Pancreas (tissue), 10 donors: ENCODE data around the gene LRRC3B. TPM values are rescaled to one million over a fixed set of nuclear protein-coding genes. Genes with fewer than 3 reads are reported as not detected.
A peak's percentile ranks its signal among the peaks of the same experiment; 100 is the strongest.

Source experiments
- ATAC-seq, 4 donors: fragments of 200-7000 bp; cut with Tn5 transposase; one replicate each; pipeline versions ENCODE4 v1.8.0 to v1.9.1; 2020; ENCODE audit warnings: mild to moderate bottlenecking in 4 of 4, moderate library complexity in 4 of 4
- DNase-seq, 6 donors: peaks; one replicate each; pipeline ENCODE4 v3.0.0-alpha.2; 2020
- FAIRE-seq: peaks from 2 replicates; lab custom pipeline; 2012; peaks lifted over from hg19 to GRCh38; lab: Jason Lieb, UNC
- H3K27ac ChIP-seq, 4 donors: fragments of 200-600 bp; sonication (generic); 1 replicate in 3 of 4; 2 replicates in 1 of 4; pipeline versions ENCODE4 v1.5.0 to v1.8.0; 2020
- H3K27me3 ChIP-seq, 4 donors: fragments of 200-600 bp; one replicate each; pipeline ENCODE4 v1.8.0; 2021
- H3K36me3 ChIP-seq, 3 donors: fragments of 200-600 bp; sonication (generic) in 1 of 3; one replicate each; pipeline versions ENCODE4 v1.5.0 to v1.8.0; 2020 to 2021
- H3K4me1 ChIP-seq, 3 donors: fragments of 200-600 bp; one replicate each; pipeline ENCODE4 v1.8.0; 2021
- H3K4me3 ChIP-seq, 4 donors: fragments of 200-600 bp; sonication (generic) in 2 of 4; one replicate each; pipeline versions ENCODE4 v1.5.0 to v1.8.0; 2020 to 2021
- H3K9me3 ChIP-seq, 4 donors: fragments of 200-600 bp; one replicate each; pipeline ENCODE4 v1.8.0; 2021
- WGBS, 2 donors: extraction: QIAGEN DNeasy Blood & Tissue Kit; methylation state at CpG; one replicate each; pipeline ENCODE4 v1.1.7; 2013; 5-methylcytosine and 5-hydroxymethylcytosine counted together
- intact Hi-C, 3 donors: fragments of 100-400 bp; cut with DNase I; formaldehyde crosslinking; loops; one replicate each; pipeline versions ENCODE4 v1.11.1 to v1.14.2; 2022
- polyA plus RNA-seq, 2 donors: library from polyadenylated mRNA; stranded (reverse); fragments of 200-250 nt; gene quantifications; one replicate each; pipeline ENCODE4 v1.2.3, GENCODE V29; 2013
- total RNA-seq, 6 donors: library from RNA; stranded (reverse); fragmentation: NEBNext Ultra II Directional in 4 of 6; extraction: Animal tissue kit (Norgen Biotek cat#: 25700) in 4 of 6; gene quantifications; one replicate each; pipeline versions ENCODE4 v1.2.1 to v1.2.4, GENCODE V29; 2021 to 2023
- TF ChIP-seq, protein P1 (sequence below), 4 donors: fragments of 200-600 bp; sonication (generic) in 3 of 4; IDR thresholded peaks; one replicate each; pipeline versions ENCODE4 v1.5.0 to v1.8.0; 2021; ENCODE audit warnings: antibody characterized with exemption in 4 of 4
- donor health status: healthy with polysubstance abuse.
- donor health status: DM: no; HTN: no; CAD: no; lungs with moderate emphysema.
- donor health status: DM: no; HTN: no; CAD: no.
- donor health status: control.
- donor health status: control.
- donor health status: Bipolar disorder and iron deficiency.
- donor health status: DM: yes; HTN: yes; CAD: no.
- donor health status: DM: no; HTN: no; CAD: no.
- donor health status: DM: no; HTN: no; CAD: no.
- donor health status: DM: yes; HTN: yes; CAD: no.

LRRC3B gene
- total RNA-seq (under 1 TPM in 1 of 6 donors, not detected in 5; 0.09 TPM), polyA plus RNA-seq (not detected)

GRCh38 chr3:26622621-26623418 is at the start of gene LRRC3B:
LRRC3B (plus strand) TSS chr3:26622772; CDS start chr3:26709673, 86,901 bp downstream.
- Histone ChIP-seq H3K27ac (no peak within 1 kb of the TSS), H3K36me3 (no peaks in the 10 kb centered on the region), H3K4me1 (no peaks in the 10 kb centered on the region), H3K27me3 (peaks cover 0 to 19% (median 2%) of the 10 kb centered on the region in 4 donors), H3K4me3 (peak within 1 kb of the TSS in 2 of 4 donors; percentile 14 to 28), H3K9me3 (no peaks in the 10 kb centered on the region)
- FAIRE-seq (no peak), ATAC-seq (peak in 2 of 4 donors; percentile 15 to 16), DNase-seq (peak in 2 of 6 donors; percentile 59 to 63)
- 0 to 1% methylated on average over 68 to 72 of the region's 72 CpGs for WGBS, 2 donors
- intact Hi-C loops, result no loop called here
- TF ChIP-seq, protein P1, sequence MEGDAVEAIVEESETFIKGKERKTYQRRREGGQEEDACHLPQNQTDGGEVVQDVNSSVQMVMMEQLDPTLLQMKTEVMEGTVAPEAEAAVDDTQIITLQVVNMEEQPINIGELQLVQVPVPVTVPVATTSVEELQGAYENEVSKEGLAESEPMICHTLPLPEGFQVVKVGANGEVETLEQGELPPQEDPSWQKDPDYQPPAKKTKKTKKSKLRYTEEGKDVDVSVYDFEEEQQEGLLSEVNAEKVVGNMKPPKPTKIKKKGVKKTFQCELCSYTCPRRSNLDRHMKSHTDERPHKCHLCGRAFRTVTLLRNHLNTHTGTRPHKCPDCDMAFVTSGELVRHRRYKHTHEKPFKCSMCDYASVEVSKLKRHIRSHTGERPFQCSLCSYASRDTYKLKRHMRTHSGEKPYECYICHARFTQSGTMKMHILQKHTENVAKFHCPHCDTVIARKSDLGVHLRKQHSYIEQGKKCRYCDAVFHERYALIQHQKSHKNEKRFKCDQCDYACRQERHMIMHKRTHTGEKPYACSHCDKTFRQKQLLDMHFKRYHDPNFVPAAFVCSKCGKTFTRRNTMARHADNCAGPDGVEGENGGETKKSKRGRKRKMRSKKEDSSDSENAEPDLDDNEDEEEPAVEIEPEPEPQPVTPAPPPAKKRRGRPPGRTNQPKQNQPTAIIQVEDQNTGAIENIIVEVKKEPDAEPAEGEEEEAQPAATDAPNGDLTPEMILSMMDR (IDR thresholded peaks at IDR 0.05), result no peak

- DNase-seq (no peak), FAIRE-seq (no peak), ATAC-seq (no peak)
- no peaks in the 10 kb centered on the region for H3K4me1 ChIP-seq
- no peak overlapping the region for H3K27ac ChIP-seq
- TF ChIP-seq, protein P1 (IDR thresholded peaks at IDR 0.05), result no peak
- no peaks in the 10 kb centered on the region for H3K27me3 ChIP-seq
- intact Hi-C loops, result no loop called here
- H3K36me3 ChIP-seq, result no peaks in the 10 kb centered on the region
- H3K9me3 ChIP-seq, result no peaks in the 10 kb centered on the region
- no peak overlapping the region for H3K4me3 ChIP-seq
Observed at GRCh38 chr3:26574766-26575165, 47.8 kb upstream of the LRRC3B start.

- TF ChIP-seq, protein P1 (IDR thresholded peaks at IDR 0.05), result no peak
- Histone ChIP-seq H3K36me3 (no peaks in the 10 kb centered on the region), H3K27ac (no peak overlapping the region), H3K4me1 (no peaks in the 10 kb centered on the region), H3K27me3 (no peaks in the 10 kb centered on the region), H3K9me3 (no peaks in the 10 kb centered on the region), H3K4me3 (no peak overlapping the region)
- 68 to 71% methylated on average over 1 of the region's 1 CpG for WGBS, 2 donors
- ATAC-seq (no peak), FAIRE-seq (no peak), DNase-seq (no peak)
- intact Hi-C loops, result no loop called here
Observed at GRCh38 chr3:26579116-26579515, 43.5 kb upstream of the LRRC3B start.

- no peak overlapping the region for H3K27ac ChIP-seq
- H3K36me3 ChIP-seq, result no peaks in the 10 kb centered on the region
- no peaks in the 10 kb centered on the region for H3K9me3 ChIP-seq
- TF ChIP-seq, protein P1 (IDR thresholded peaks at IDR 0.05), result no peak
- no peak overlapping the region for H3K4me3 ChIP-seq
- H3K27me3 ChIP-seq, result no peaks in the 10 kb centered on the region
- FAIRE-seq (no peak), ATAC-seq (no peak), DNase-seq (no peak)
- H3K4me1 ChIP-seq, result no peaks in the 10 kb centered on the region
- intact Hi-C loops, result no loop called here
- WGBS, 2 donors, result 66 to 88% methylated on average over 4 of the region's 4 CpGs
Observed at GRCh38 chr3:26587571-26587970, 35.0 kb upstream of the LRRC3B start.

GRCh38 chr3:26588931-26589330 is 33.6 kb upstream of the LRRC3B start:
- TF ChIP-seq, protein P1 (IDR thresholded peaks at IDR 0.05), result no peak
- DNase-seq, result no peak
- Histone ChIP-seq H3K4me1 (no peaks in the 10 kb centered on the region), H3K27ac (no peak overlapping the region), H3K4me3 (no peak overlapping the region), H3K27me3 (no peaks in the 10 kb centered on the region), H3K9me3 (no peaks in the 10 kb centered on the region), H3K36me3 (no peaks in the 10 kb centered on the region)
- intact Hi-C loops, result no loop called here
- ATAC-seq, result no peak
- no peak for FAIRE-seq
- WGBS, 2 donors, result 56 to 78% methylated on average over 2 of the region's 2 CpGs
